Epithelial cell of esophagus (primary cell): ENCODE data around the gene VPS33A.

Source experiments
- DNase-seq: peaks from one replicate; pipeline ENCODE4 v3.0.0; 2010; ENCODE audit warnings: low read depth
- H3K4me3 ChIP-seq: 2 replicates; pipeline ENCODE4 v1.5.1; 2011; ENCODE audit warnings: mild to moderate bottlenecking, low read length, control low read depth
- TF ChIP-seq, protein P1 (sequence below): IDR thresholded peaks from 2 replicates; pipeline ENCODE4 v1.5.1; 2011; ENCODE audit warnings: low read depth, mild to moderate bottlenecking, low read length, control low read depth, inconsistent platforms; ENCODE audit not compliant: insufficient read depth; ENCODE audit errors: missing control alignments

VPS33A gene

DNA sequence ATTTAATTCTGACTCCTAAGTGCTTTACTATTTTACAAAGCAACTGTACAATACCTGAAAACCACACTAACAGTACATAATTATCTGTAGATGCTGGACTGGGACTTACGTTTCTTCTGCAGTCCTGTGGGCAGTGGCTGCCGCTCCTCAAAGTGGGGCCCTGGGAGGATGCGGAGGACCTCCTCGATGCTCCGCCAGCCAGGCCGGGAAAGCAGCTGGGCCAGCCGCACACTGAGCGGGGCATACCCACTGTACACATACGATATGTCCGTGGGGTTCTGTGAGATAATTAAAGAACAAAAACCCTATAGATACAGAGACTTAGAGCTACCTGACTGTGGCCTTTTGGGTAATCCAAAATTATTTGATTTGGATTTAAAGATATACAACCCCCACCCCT lies 33.6 kb downstream of the VPS33A start:
- H3K4me3 ChIP-seq, result no peak overlapping the region
- DNase-seq, result no peak
- TF ChIP-seq, protein P1, sequence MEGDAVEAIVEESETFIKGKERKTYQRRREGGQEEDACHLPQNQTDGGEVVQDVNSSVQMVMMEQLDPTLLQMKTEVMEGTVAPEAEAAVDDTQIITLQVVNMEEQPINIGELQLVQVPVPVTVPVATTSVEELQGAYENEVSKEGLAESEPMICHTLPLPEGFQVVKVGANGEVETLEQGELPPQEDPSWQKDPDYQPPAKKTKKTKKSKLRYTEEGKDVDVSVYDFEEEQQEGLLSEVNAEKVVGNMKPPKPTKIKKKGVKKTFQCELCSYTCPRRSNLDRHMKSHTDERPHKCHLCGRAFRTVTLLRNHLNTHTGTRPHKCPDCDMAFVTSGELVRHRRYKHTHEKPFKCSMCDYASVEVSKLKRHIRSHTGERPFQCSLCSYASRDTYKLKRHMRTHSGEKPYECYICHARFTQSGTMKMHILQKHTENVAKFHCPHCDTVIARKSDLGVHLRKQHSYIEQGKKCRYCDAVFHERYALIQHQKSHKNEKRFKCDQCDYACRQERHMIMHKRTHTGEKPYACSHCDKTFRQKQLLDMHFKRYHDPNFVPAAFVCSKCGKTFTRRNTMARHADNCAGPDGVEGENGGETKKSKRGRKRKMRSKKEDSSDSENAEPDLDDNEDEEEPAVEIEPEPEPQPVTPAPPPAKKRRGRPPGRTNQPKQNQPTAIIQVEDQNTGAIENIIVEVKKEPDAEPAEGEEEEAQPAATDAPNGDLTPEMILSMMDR, result no peak

DNA sequence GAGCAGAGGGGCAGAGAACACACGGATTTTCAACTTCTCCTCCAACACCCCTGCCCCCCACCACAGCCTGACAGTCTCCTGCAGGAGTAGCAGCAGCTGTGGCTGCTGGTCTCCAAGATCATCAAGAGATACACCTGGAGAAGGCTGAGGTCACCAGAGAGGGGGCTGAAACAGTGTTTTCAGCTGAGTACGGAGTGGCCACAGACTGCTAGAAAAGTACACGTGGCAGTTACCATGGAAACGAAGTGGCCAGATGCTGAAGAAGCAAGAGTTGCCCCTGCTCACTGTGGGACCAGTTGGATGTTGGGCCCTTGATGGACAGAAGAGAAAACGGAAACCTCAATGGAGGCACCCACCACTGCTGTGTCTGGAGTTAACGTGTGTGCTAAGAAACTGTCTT lies 35.5 kb downstream of the VPS33A start:
- no peak overlapping the region for H3K4me3 ChIP-seq
- DNase-seq, result no peak
- TF ChIP-seq, protein P1, result no peak

DNA sequence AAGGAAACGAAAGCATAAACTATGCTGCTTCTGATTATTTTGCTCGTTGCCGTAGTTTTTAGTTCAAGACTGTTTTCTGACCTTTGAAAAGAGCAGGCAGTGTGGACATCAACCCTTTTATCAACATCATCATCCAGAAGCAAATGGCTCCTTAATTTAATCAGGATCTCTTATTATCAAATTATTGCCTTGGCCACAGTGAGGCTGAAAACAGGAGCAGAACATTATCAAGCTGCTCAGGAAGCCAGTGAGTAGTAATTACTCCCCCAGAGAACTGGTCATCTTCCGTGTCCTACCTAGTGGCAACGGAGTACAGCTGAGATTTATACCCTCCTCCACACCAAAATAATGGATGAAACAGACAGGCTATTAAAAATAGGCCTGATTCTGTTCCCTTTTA lies 38.2 kb downstream of the VPS33A start:
- H3K4me3 ChIP-seq, result no peak overlapping the region
- no peak for DNase-seq
- TF ChIP-seq, protein P1, result no peak

DNA sequence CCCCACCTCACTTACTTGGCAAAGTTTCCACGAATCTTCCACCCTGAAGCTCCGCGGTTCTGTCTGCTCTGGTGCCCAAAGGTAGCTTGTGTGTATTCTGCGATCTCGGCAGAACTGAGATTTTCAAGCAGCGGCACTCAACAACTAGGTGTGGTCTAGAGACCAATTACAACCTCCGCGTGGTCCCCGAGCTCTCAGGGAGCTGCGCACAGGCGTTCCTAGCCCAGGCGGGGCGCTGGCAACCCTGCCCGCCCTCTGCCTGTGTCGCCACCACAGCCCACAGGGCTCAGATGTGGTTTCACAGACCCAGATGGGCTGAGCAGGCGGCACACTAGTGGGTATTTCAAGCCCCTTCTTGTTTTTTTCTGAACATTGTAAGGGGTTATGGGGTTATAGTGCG lies 39.0 kb downstream of the VPS33A start:
- H3K4me3 ChIP-seq, result no peak overlapping the region
- no peak for DNase-seq
- TF ChIP-seq, protein P1, result no peak

DNA sequence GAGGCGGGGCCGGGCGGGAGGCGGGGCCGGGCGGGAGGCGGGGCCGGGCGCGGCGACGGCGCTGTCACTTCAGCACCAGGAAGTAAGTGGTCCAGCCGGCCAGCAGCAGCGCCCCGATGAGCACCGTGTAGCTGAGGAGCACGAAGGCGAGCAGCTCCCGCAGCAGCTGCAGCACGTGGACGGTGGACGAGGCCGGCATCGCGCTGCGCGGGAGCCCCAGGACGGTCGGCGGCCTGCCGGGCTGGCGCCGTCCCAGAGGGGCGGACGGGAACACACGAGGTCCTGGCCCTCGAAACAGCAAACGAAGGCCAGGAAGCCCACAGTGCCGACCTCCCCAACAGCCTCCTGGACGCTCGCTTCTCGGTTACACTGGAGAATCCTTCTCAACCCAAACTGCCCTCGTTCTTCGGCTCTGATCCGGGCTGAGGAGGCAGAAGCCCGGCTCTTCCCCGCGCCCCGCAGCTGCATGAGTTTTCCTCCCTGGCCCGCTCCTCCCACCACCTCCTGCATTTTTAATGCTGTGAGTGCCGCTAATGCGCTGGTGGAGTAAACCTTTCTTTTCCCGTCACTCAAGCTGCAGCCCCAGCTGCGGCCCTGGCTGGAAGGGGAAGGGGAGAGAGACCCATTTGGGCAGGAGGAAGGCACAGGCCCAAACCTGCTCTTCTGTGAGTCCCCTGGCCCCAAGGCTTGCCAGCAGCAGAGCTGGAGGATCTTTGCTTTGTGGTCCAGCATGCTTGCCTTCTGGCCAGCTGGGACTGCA lies 39.7 kb downstream of the VPS33A start:
- H3K4me3 ChIP-seq, result peak overlapping the region; percentile 20
- no peak for DNase-seq
- TF ChIP-seq, protein P1, result no peak

DNA sequence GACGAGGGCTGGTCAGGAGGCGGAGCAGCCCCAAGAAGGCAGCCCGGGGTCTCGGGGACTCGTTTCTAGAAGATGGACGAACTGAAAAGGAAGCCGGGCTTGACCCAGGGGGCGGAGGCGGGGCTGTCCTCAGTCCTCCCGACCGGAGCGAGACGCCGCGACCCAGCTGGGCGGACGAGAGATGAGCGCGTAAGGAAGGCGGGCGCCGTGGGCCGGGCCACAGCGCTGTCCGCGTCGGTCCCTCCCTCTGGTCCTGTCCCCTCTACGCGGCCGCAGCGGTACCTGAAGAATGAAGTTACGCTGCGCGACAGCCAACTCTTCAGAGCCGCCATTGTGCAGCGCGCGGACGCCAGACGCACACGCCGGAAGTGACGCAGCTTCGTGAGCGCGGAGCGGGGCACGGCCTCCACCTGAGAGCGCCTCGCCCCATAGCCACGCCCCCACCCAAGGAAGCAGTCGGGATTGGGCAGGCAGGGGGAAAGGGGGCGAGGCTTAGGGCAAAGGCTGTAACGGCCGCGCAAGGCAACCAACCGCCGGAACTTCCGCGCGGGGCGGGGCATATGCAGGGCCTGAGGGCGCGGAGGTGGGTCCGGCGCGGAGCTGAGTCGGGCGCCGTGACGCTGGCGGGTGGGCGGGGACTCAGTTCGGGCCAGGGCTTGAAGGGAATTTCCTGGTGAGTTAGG lies 40.5 kb downstream of the VPS33A start, which contains the start of gene DIABLO:
TSS of gene DIABLO (minus strand) at position 370 of the 683 bp plus-strand sequence. CDS start at position 332, 38 bp downstream.
- H3K4me3 ChIP-seq, result peak within 1 kb of the TSS; percentile 91
- TF ChIP-seq, protein P1, result no peak
- DNase-seq, result peak; percentile 100
